Stromal cell of bone marrow (primary cell): ENCODE results near the gene SNRPA1.
"Not testable (repeated sequence)": the region's sequence is repeated elsewhere in the genome, so short reads cannot be mapped to it uniquely, and the experiment has no call there.

Experiments
- DNase-seq: peaks from one replicate; pipeline ENCODE4 v3.0.0-alpha.2; 2012; ENCODE audit warnings: low read depth

SNRPA1 gene

GRCh38 chr15:101294731-101295606 is at the start of gene SNRPA1:
SNRPA1 (minus strand) TSS chr15:101295248; CDS start chr15:101295178, 70 bp downstream.
- peak; percentile 89 for DNase-seq

GRCh38 chr15:101342056-101342455 is 47.0 kb upstream of the SNRPA1 start:
- DNase-seq: no peak

- no peak for DNase-seq
These were observed 43.5 kb upstream of the SNRPA1 start for GRCh38 chr15:101338502-101339057.

- DNase-seq: no peak
These were observed 42.9 kb upstream of the SNRPA1 start for GRCh38 chr15:101337976-101338375.

GRCh38 chr15:101333907-101334789 is 39.1 kb upstream of the SNRPA1 start:
- DNase-seq: not testable (repeated sequence)

- no peak for DNase-seq
These were observed 37.0 kb upstream of the SNRPA1 start for GRCh38 chr15:101332061-101332467.

GRCh38 chr15:101329867-101330380 is 34.9 kb upstream of the SNRPA1 start:
- DNase-seq: no peak

GRCh38 chr15:101329309-101329863 is 34.3 kb upstream of the SNRPA1 start:
- DNase-seq: no peak

- DNase-seq: no peak
These were observed 33.0 kb upstream of the SNRPA1 start for GRCh38 chr15:101328001-101328400.

- DNase-seq: no peak
These were observed 32.2 kb upstream of the SNRPA1 start for GRCh38 chr15:101327147-101327740.

GRCh38 chr15:101326462-101327146 is 31.6 kb upstream of the SNRPA1 start:
- DNase-seq: no peak

- no peak for DNase-seq
These were observed 30.9 kb upstream of the SNRPA1 start for GRCh38 chr15:101326026-101326315.

GRCh38 chr15:101325263-101326025 is 30.4 kb upstream of the SNRPA1 start:
- DNase-seq: no peak

- DNase-seq: no peak
These were observed 29.6 kb upstream of the SNRPA1 start for GRCh38 chr15:101324524-101325177.

- no peak for DNase-seq
These were observed 28.9 kb upstream of the SNRPA1 start for GRCh38 chr15:101323793-101324523.

GRCh38 chr15:101322854-101323477 is 27.9 kb upstream of the SNRPA1 start:
- DNase-seq: no peak

GRCh38 chr15:101322016-101322695 is 27.1 kb upstream of the SNRPA1 start:
- DNase-seq: no peak

- DNase-seq: peak; percentile 18
These were observed 25.5 kb upstream of the SNRPA1 start for GRCh38 chr15:101320501-101321052.
